GM23338 (cell line): ENCODE data around the gene GPRC5C. TPM values are rescaled to one million over a fixed set of nuclear protein-coding genes. Genes with fewer than 3 reads are reported as not detected.

Experiments used
- ATAC-seq: fragments of 200-7000 bp; cut with Tn5 transposase; 3 replicates; pipeline ENCODE4 v1.9.1; 2020
- DNase-seq: peaks from one replicate; pipeline ENCODE4 v3.0.0-alpha.2; 2015; ENCODE audit warnings: low spot score
- H2AFZ ChIP-seq: fragments of 200-600 bp; sonication (generic); 2 replicates; pipeline ENCODE4 v1.8.0; 2016; ENCODE audit warnings: antibody characterized with exemption, mild to moderate bottlenecking, moderate library complexity
- H3F3A ChIP-seq: fragments of 200-600 bp; sonication (generic); replicated peaks from 2 replicates; pipeline ENCODE4 v1.8.0; 2017; ENCODE audit warnings: antibody characterized with exemption, mixed run types, low read depth
- H3K27ac ChIP-seq: fragments of 200-600 bp; sonication (generic); 2 replicates; pipeline ENCODE4 v1.6.1; 2016; ENCODE audit warnings: low read depth
- H3K27me3 ChIP-seq: fragments of 200-600 bp; sonication (generic); 2 replicates; pipeline ENCODE4 v1.8.0; 2016; ENCODE audit warnings: mild to moderate bottlenecking, mixed run types, moderate library complexity; ENCODE audit not compliant: insufficient read depth
- H3K36me3 ChIP-seq: fragments of 200-600 bp; sonication (generic); 2 replicates; pipeline ENCODE4 v1.8.0; 2016; ENCODE audit warnings: mild to moderate bottlenecking; ENCODE audit not compliant: insufficient read depth
- H3K4me1 ChIP-seq: fragments of 200-600 bp; sonication (generic); 2 replicates; pipeline ENCODE4 v1.8.0; 2016; ENCODE audit warnings: mild to moderate bottlenecking, moderate library complexity; ENCODE audit not compliant: insufficient read depth
- H3K4me2 ChIP-seq: fragments of 200-600 bp; sonication (generic); 2 replicates; pipeline ENCODE4 v1.7.1; 2017; ENCODE audit warnings: mixed run types
- H3K4me3 ChIP-seq: fragments of 200-600 bp; sonication (generic); 2 replicates; pipeline ENCODE4 v1.6.1; 2016; ENCODE audit warnings: mixed run types
- H3K79me2 ChIP-seq: fragments of 200-600 bp; sonication (generic); replicated peaks from 2 replicates; pipeline ENCODE4 v1.8.0; 2017; ENCODE audit warnings: mild to moderate bottlenecking; ENCODE audit not compliant: insufficient read depth
- H3K9me2 ChIP-seq: fragments of 200-600 bp; sonication (generic); 2 replicates; pipeline ENCODE4 v1.8.0; 2017; ENCODE audit not compliant: insufficient read depth
- H4K20me1 ChIP-seq: fragments of 200-600 bp; sonication (generic); replicated peaks from 2 replicates; pipeline ENCODE4 v1.8.0; 2017; ENCODE audit warnings: mild to moderate bottlenecking; ENCODE audit not compliant: insufficient read depth
- H3K27ac Mint-ChIP-seq: 2 replicates; pipeline ENCODE4 v1.8.0; 2020; ENCODE audit warnings: inconsistent platforms, mild to moderate bottlenecking, moderate library complexity, mixed read lengths
- H3K27me3 Mint-ChIP-seq: 3 replicates; pipeline ENCODE4 v1.8.0; 2022; ENCODE audit warnings: low read depth, mild to moderate bottlenecking, moderate library complexity, mixed read lengths, inconsistent platforms; ENCODE audit not compliant: insufficient read depth, poor library complexity
- H3K36me3 Mint-ChIP-seq: 3 replicates; pipeline ENCODE4 v1.8.0; 2021; ENCODE audit warnings: low read depth, mild to moderate bottlenecking, inconsistent platforms, moderate library complexity, mixed read lengths
- H3K4me1 Mint-ChIP-seq: 3 replicates; pipeline ENCODE4 v1.8.0; 2020; ENCODE audit warnings: mild to moderate bottlenecking, inconsistent platforms, mixed read lengths
- H3K4me3 Mint-ChIP-seq: 3 replicates; pipeline ENCODE4 v1.8.0; 2021; ENCODE audit warnings: moderate library complexity, mild to moderate bottlenecking, inconsistent platforms, mixed read lengths
- H3K9me3 Mint-ChIP-seq: 3 replicates; pipeline ENCODE4 v1.8.0; 2020; ENCODE audit warnings: moderate library complexity, mild to moderate bottlenecking, inconsistent platforms, mixed read lengths
- ETS1 ChIP-seq: IDR thresholded peaks from 2 replicates; pipeline ENCODE4 v1.6.1; 2016; ENCODE audit warnings: antibody characterized with exemption
- EZH2 ChIP-seq: fragments of 200-600 bp; sonication (generic); IDR thresholded peaks from one replicate; pipeline ENCODE4 v1.8.0; 2017; ENCODE audit warnings: antibody characterized with exemption, mild to moderate bottlenecking, low read depth; ENCODE audit not compliant: unreplicated experiment
- NANOG ChIP-seq: IDR thresholded peaks from 2 replicates; pipeline ENCODE4 v1.6.1; 2016; ENCODE audit warnings: antibody characterized with exemption, borderline replicate concordance
- POLR2AphosphoS5 ChIP-seq: IDR thresholded peaks from 2 replicates; pipeline ENCODE4 v1.6.1; 2016; ENCODE audit warnings: antibody characterized with exemption, low read depth
- STAT1 ChIP-seq: IDR thresholded peaks from one replicate; pipeline ENCODE4 v1.6.1; 2016; ENCODE audit warnings: antibody characterized with exemption; ENCODE audit not compliant: unreplicated experiment
- ZNF331 ChIP-seq: fragments of 250-450 bp; sonication (Bioruptor Pico); IDR thresholded peaks from 2 replicates; pipeline ENCODE4 v1.5.0; 2020; ENCODE audit warnings: low read depth, mild to moderate bottlenecking, moderate library complexity
- polyA plus RNA-seq: library from polyadenylated mRNA; unstranded; fragments of >200 nt; fragmentation: Nextera tagmentation; extraction: Ambion mirVana; gene quantifications from 2 replicates; pipeline ENCODE4 v1.2.1, GENCODE V29; 2016
- total RNA-seq: library from RNA; depleted of rRNA; stranded (reverse); fragments of >200 nt; shearing (Covaris generic); gene quantifications from 2 replicates; pipeline ENCODE4 v1.2.3, GENCODE V29; 2014
- TF ChIP-seq, protein P1 (sequence below): IDR thresholded peaks from one replicate; pipeline ENCODE4 v1.6.1; 2018; ENCODE audit warnings: antibody characterized with exemption; ENCODE audit not compliant: unreplicated experiment
- TF ChIP-seq, protein P2 (sequence below): fragments of 250-450 bp; sonication (Bioruptor Pico); IDR thresholded peaks from 2 replicates; pipeline ENCODE4 v1.5.0; 2020; ENCODE audit warnings: mild to moderate bottlenecking, moderate library complexity

The GPRC5C gene
- total and polyA plus RNA-seq, 2 experiments from 2014 or later: 9.0 to 22.4 TPM

DNA sequence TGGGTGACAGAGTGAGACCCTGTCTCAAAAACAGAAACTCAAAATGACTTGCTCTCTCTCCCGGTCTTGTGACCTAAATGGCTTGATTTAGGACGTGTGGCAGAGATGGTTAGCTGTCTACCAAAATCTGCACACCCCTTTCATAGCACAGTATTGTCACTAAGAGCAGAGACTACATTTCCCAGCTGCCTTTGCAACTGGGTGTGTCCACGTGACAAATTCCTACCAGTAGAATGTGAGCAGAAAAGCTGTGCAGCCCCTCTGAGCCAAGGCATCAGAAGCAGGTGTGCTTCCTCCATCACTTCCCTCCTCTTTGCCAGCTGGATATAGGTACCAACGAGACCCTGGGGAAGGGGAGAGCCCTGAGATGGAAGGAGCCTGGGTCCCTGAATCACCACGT, 39.0 kb upstream of the GPRC5C start:
- DNase-seq: peak; percentile 43
- Histone ChIP-seq H3K79me2 (no peaks in the 10 kb centered on the region), H3K27me3 (no peaks in the 10 kb centered on the region), H3F3A (no peaks in the 10 kb centered on the region), H3K4me2 (no peak overlapping the region), H3K4me1 (peaks cover under 1% of the 10 kb centered on the region; the same call in 1 of the 2 replicates), H3K36me3 (no peaks in the 10 kb centered on the region), H3K27ac (no peak overlapping the region), H3K4me3 (no peak overlapping the region), H2AFZ (peak overlapping the region; percentile 75; the same call in 1 of the 2 replicates), H3K9me2 (no peaks in the 10 kb centered on the region), H4K20me1 (no peaks in the 10 kb centered on the region)
- ATAC-seq: peak; percentile 72
- H3K4me3 Mint-ChIP-seq: no peak overlapping the region
- TF ChIP-seq ETS1 (peak; percentile 45; the same call in 1 of the 2 replicates), STAT1 (no peak)
- TF ChIP-seq, protein P1, sequence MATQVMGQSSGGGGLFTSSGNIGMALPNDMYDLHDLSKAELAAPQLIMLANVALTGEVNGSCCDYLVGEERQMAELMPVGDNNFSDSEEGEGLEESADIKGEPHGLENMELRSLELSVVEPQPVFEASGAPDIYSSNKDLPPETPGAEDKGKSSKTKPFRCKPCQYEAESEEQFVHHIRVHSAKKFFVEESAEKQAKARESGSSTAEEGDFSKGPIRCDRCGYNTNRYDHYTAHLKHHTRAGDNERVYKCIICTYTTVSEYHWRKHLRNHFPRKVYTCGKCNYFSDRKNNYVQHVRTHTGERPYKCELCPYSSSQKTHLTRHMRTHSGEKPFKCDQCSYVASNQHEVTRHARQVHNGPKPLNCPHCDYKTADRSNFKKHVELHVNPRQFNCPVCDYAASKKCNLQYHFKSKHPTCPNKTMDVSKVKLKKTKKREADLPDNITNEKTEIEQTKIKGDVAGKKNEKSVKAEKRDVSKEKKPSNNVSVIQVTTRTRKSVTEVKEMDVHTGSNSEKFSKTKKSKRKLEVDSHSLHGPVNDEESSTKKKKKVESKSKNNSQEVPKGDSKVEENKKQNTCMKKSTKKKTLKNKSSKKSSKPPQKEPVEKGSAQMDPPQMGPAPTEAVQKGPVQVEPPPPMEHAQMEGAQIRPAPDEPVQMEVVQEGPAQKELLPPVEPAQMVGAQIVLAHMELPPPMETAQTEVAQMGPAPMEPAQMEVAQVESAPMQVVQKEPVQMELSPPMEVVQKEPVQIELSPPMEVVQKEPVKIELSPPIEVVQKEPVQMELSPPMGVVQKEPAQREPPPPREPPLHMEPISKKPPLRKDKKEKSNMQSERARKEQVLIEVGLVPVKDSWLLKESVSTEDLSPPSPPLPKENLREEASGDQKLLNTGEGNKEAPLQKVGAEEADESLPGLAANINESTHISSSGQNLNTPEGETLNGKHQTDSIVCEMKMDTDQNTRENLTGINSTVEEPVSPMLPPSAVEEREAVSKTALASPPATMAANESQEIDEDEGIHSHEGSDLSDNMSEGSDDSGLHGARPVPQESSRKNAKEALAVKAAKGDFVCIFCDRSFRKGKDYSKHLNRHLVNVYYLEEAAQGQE: no peak
- H3K36me3 Mint-ChIP-seq: no peaks in the 10 kb centered on the region
- H3K27me3 Mint-ChIP-seq: peaks cover 10% of the 10 kb centered on the region
- H3K4me1 Mint-ChIP-seq: peaks cover 26% of the 10 kb centered on the region
- no peak overlapping the region for H3K27ac Mint-ChIP-seq
- peaks cover 4% of the 10 kb centered on the region; the same call in 2 of the 3 replicates for H3K9me3 Mint-ChIP-seq

GRCh38 chr17:74393346-74393942, 38.4 kb upstream of the GPRC5C start:
- no peaks in the 10 kb centered on the region for H3K36me3 ChIP-seq
- no peaks in the 10 kb centered on the region for H4K20me1 ChIP-seq
- no peak overlapping the region for H3K4me3 Mint-ChIP-seq
- ATAC-seq (no peak), DNase-seq (no peak)
- peaks cover 8% of the 10 kb centered on the region for H3K27me3 Mint-ChIP-seq
- no peaks in the 10 kb centered on the region for H3K27me3 ChIP-seq
- H3K4me1 Mint-ChIP-seq: peaks cover 26% of the 10 kb centered on the region
- no peaks in the 10 kb centered on the region for H3K36me3 Mint-ChIP-seq
- no peak overlapping the region for H3K27ac ChIP-seq
- H3F3A ChIP-seq: no peaks in the 10 kb centered on the region
- H3K4me1 ChIP-seq: no peaks in the 10 kb centered on the region; the same call in 1 of the 2 replicates
- no peak for TF ChIP-seq NANOG
- TF ChIP-seq EZH2: no peak
- TF ChIP-seq ETS1: no peak
- TF ChIP-seq ZNF331 (CRISPR knock-in tag): no peak
- no peak for TF ChIP-seq POLR2AphosphoS5
- TF ChIP-seq, protein P2, sequence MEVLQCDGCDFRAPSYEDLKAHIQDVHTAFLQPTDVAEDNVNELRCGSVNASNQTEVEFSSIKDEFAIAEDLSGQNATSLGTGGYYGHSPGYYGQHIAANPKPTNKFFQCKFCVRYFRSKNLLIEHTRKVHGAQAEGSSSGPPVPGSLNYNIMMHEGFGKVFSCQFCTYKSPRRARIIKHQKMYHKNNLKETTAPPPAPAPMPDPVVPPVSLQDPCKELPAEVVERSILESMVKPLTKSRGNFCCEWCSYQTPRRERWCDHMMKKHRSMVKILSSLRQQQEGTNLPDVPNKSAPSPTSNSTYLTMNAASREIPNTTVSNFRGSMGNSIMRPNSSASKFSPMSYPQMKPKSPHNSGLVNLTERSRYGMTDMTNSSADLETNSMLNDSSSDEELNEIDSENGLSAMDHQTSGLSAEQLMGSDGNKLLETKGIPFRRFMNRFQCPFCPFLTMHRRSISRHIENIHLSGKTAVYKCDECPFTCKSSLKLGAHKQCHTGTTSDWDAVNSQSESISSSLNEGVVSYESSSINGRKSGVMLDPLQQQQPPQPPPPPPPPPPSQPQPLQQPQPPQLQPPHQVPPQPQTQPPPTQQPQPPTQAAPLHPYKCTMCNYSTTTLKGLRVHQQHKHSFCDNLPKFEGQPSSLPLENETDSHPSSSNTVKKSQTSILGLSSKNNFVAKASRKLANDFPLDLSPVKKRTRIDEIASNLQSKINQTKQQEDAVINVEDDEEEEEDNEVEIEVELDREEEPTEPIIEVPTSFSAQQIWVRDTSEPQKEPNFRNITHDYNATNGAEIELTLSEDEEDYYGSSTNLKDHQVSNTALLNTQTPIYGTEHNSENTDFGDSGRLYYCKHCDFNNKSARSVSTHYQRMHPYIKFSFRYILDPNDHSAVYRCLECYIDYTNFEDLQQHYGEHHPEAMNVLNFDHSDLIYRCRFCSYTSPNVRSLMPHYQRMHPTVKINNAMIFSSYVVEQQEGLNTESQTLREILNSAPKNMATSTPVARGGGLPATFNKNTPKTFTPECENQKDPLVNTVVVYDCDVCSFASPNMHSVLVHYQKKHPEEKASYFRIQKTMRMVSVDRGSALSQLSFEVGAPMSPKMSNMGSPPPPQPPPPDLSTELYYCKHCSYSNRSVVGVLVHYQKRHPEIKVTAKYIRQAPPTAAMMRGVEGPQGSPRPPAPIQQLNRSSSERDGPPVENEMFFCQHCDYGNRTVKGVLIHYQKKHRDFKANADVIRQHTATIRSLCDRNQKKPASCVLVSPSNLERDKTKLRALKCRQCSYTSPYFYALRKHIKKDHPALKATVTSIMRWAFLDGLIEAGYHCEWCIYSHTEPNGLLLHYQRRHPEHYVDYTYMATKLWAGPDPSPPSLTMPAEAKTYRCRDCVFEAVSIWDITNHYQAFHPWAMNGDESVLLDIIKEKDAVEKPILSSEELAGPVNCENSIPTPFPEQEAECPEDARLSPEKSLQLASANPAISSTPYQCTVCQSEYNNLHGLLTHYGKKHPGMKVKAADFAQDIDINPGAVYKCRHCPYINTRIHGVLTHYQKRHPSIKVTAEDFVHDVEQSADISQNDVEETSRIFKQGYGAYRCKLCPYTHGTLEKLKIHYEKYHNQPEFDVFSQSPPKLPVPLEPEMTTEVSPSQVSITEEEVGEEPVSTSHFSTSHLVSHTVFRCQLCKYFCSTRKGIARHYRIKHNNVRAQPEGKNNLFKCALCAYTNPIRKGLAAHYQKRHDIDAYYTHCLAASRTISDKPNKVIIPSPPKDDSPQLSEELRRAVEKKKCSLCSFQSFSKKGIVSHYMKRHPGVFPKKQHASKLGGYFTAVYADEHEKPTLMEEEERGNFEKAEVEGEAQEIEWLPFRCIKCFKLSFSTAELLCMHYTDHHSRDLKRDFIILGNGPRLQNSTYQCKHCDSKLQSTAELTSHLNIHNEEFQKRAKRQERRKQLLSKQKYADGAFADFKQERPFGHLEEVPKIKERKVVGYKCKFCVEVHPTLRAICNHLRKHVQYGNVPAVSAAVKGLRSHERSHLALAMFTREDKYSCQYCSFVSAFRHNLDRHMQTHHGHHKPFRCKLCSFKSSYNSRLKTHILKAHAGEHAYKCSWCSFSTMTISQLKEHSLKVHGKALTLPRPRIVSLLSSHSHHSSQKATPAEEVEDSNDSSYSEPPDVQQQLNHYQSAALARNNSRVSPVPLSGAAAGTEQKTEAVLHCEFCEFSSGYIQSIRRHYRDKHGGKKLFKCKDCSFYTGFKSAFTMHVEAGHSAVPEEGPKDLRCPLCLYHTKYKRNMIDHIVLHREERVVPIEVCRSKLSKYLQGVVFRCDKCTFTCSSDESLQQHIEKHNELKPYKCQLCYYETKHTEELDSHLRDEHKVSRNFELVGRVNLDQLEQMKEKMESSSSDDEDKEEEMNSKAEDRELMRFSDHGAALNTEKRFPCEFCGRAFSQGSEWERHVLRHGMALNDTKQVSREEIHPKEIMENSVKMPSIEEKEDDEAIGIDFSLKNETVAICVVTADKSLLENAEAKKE (CRISPR knock-in tag): no peak
- no peak overlapping the region for H3K4me2 ChIP-seq
- H3K9me3 Mint-ChIP-seq: peaks cover 4% of the 10 kb centered on the region; the same call in 2 of the 3 replicates
- H3K9me2 ChIP-seq: no peaks in the 10 kb centered on the region
- no peak overlapping the region for H3K4me3 ChIP-seq
- no peak overlapping the region; the same call in 1 of the 2 replicates for H3K27ac Mint-ChIP-seq
- H2AFZ ChIP-seq: peak overlapping the region; percentile 75; the same call in 1 of the 2 replicates
- no peaks in the 10 kb centered on the region for H3K79me2 ChIP-seq
